Pancreas (tissue), 10 donors: Measurements from ENCODE around the gene POLR2L. TPM values are rescaled to one million over a fixed set of nuclear protein-coding genes. Genes with fewer than 3 reads are reported as not detected.

Experiments
- ATAC-seq, 4 donors: fragments of 200-7000 bp; cut with Tn5 transposase; one replicate each; pipeline versions ENCODE4 v1.8.0 to v1.9.1; 2020; ENCODE audit warnings: mild to moderate bottlenecking in 4 of 4, moderate library complexity in 4 of 4
- DNase-seq, 6 donors: peaks; one replicate each; pipeline ENCODE4 v3.0.0-alpha.2; 2020
- FAIRE-seq: peaks from 2 replicates; lab custom pipeline; 2012; peaks lifted over from hg19 to GRCh38; lab: Jason Lieb, UNC
- H3K27ac ChIP-seq, 4 donors: fragments of 200-600 bp; sonication (generic); 1 replicate in 3 of 4; 2 replicates in 1 of 4; pipeline versions ENCODE4 v1.5.0 to v1.8.0; 2020
- H3K27me3 ChIP-seq, 4 donors: fragments of 200-600 bp; one replicate each; pipeline ENCODE4 v1.8.0; 2021
- H3K36me3 ChIP-seq, 3 donors: fragments of 200-600 bp; sonication (generic) in 1 of 3; one replicate each; pipeline versions ENCODE4 v1.5.0 to v1.8.0; 2020 to 2021
- H3K4me1 ChIP-seq, 3 donors: fragments of 200-600 bp; one replicate each; pipeline ENCODE4 v1.8.0; 2021
- H3K4me3 ChIP-seq, 4 donors: fragments of 200-600 bp; sonication (generic) in 2 of 4; one replicate each; pipeline versions ENCODE4 v1.5.0 to v1.8.0; 2020 to 2021
- H3K9me3 ChIP-seq, 4 donors: fragments of 200-600 bp; one replicate each; pipeline ENCODE4 v1.8.0; 2021
- CTCF ChIP-seq, 4 donors: fragments of 200-600 bp; sonication (generic) in 3 of 4; IDR thresholded peaks; one replicate each; pipeline versions ENCODE4 v1.5.0 to v1.8.0; 2021; ENCODE audit warnings: antibody characterized with exemption in 4 of 4
- WGBS, 2 donors: extraction: QIAGEN DNeasy Blood & Tissue Kit; methylation state at CpG; one replicate each; pipeline ENCODE4 v1.1.7; 2013; 5-methylcytosine and 5-hydroxymethylcytosine counted together
- intact Hi-C, 3 donors: fragments of 100-400 bp; cut with DNase I; formaldehyde crosslinking; loops; one replicate each; pipeline versions ENCODE4 v1.11.1 to v1.14.2; 2022
- polyA plus RNA-seq, 2 donors: library from polyadenylated mRNA; stranded (reverse); fragments of 200-250 nt; gene quantifications; one replicate each; pipeline ENCODE4 v1.2.3, GENCODE V29; 2013
- total RNA-seq, 6 donors: library from RNA; stranded (reverse); fragmentation: NEBNext Ultra II Directional in 4 of 6; extraction: Animal tissue kit (Norgen Biotek cat#: 25700) in 4 of 6; gene quantifications; one replicate each; pipeline versions ENCODE4 v1.2.1 to v1.2.4, GENCODE V29; 2021 to 2023
- donor health status: healthy with polysubstance abuse.
- donor health status: DM: no; HTN: no; CAD: no; lungs with moderate emphysema.
- donor health status: DM: no; HTN: no; CAD: no.
- donor health status: control.
- donor health status: control.
- donor health status: Bipolar disorder and iron deficiency.
- donor health status: DM: yes; HTN: yes; CAD: no.
- donor health status: DM: no; HTN: no; CAD: no.
- donor health status: DM: no; HTN: no; CAD: no.
- donor health status: DM: yes; HTN: yes; CAD: no.

The POLR2L gene
- total and polyA plus RNA-seq, 8 donors = 62.9 to 110 (median 68.9) TPM

GRCh38 chr11:858053-858761 lies 15.9 kb upstream of the POLR2L start:
- Histone ChIP-seq H3K27me3 (no peaks in the 10 kb centered on the region), H3K27ac (no peak overlapping the region), H3K4me3 (no peak overlapping the region), H3K36me3 (no peaks in the 10 kb centered on the region), H3K4me1 (peaks cover 0 to 4% (median 0%) of the 10 kb centered on the region in 3 donors), H3K9me3 (no peaks in the 10 kb centered on the region)
- 75 to 82% methylated on average over 27 of the region's 27 CpGs for WGBS, 2 donors
- intact Hi-C loops = no loop called here
- ATAC-seq (no peak), DNase-seq (no peak), FAIRE-seq (no peak)
- TF ChIP-seq CTCF (IDR thresholded peaks at IDR 0.05) = no peak

GRCh38 chr11:856397-856796 lies 14.1 kb upstream of the POLR2L start:
- H3K4me3 ChIP-seq = no peak overlapping the region
- DNase-seq (no peak), FAIRE-seq (no peak), ATAC-seq (no peak)
- peaks cover 0 to 4% (median 0%) of the 10 kb centered on the region in 3 donors for H3K4me1 ChIP-seq
- no peak for TF ChIP-seq CTCF (IDR thresholded peaks at IDR 0.05)
- no peak overlapping the region for H3K27ac ChIP-seq
- no peaks in the 10 kb centered on the region for H3K27me3 ChIP-seq
- H3K9me3 ChIP-seq = no peaks in the 10 kb centered on the region
- WGBS, 2 donors = 79 to 82% methylated on average over 8 of the region's 8 CpGs
- H3K36me3 ChIP-seq = no peaks in the 10 kb centered on the region
- intact Hi-C loops = no loop called here

GRCh38 chr11:855796-856195 lies 13.5 kb upstream of the POLR2L start:
- Histone ChIP-seq H3K27ac (no peak overlapping the region), H3K36me3 (no peaks in the 10 kb centered on the region), H3K4me3 (no peak overlapping the region), H3K4me1 (peaks cover 0 to 4% (median 0%) of the 10 kb centered on the region in 3 donors), H3K27me3 (no peaks in the 10 kb centered on the region), H3K9me3 (no peaks in the 10 kb centered on the region)
- TF ChIP-seq CTCF (IDR thresholded peaks at IDR 0.05) = no peak
- no peak for DNase-seq
- intact Hi-C loops = no loop called here
- no peak for ATAC-seq
- FAIRE-seq = no peak
- WGBS, 2 donors = 88 to 91% methylated on average over 12 of the region's 12 CpGs

- DNase-seq = no peak
- Histone ChIP-seq H3K9me3 (no peaks in the 10 kb centered on the region), H3K27me3 (no peaks in the 10 kb centered on the region), H3K27ac (no peak overlapping the region), H3K36me3 (no peaks in the 10 kb centered on the region), H3K4me3 (no peak overlapping the region), H3K4me1 (peaks cover 0 to 5% (median 0%) of the 10 kb centered on the region in 3 donors)
- no peak for FAIRE-seq
- WGBS, 2 donors = 90 to 96% methylated on average over 7 of the region's 7 CpGs
- TF ChIP-seq CTCF (IDR thresholded peaks at IDR 0.05) = no peak
- ATAC-seq = no peak
- intact Hi-C loops = no loop called here
Observed at GRCh38 chr11:855330-855674, 13.0 kb upstream of the POLR2L start.

- TF ChIP-seq CTCF (IDR thresholded peaks at IDR 0.05) = no peak
- ATAC-seq (no peak), DNase-seq (no peak), FAIRE-seq (no peak)
- Histone ChIP-seq H3K27ac (no peak overlapping the region), H3K9me3 (no peaks in the 10 kb centered on the region), H3K4me1 (peaks cover 0 to 8% (median 0%) of the 10 kb centered on the region in 3 donors), H3K36me3 (no peaks in the 10 kb centered on the region), H3K4me3 (no peak overlapping the region), H3K27me3 (no peaks in the 10 kb centered on the region)
- intact Hi-C loops = no loop called here
- 92 to 93% methylated on average over 20 of the region's 20 CpGs for WGBS, 2 donors
Observed at GRCh38 chr11:854601-855329, 12.4 kb upstream of the POLR2L start.
